GM10266 (cell line): ENCODE data around the gene PON3.

Source experiments
- DNase-seq: peaks from one replicate; pipeline ENCODE4 v3.0.0; 2012; ENCODE audit errors: extremely low spot score
- TF ChIP-seq, protein P1 (sequence below): IDR thresholded peaks from 2 replicates; pipeline ENCODE4 v1.5.1; 2012; ENCODE audit warnings: mild to moderate bottlenecking, low read depth; ENCODE audit not compliant: control insufficient read depth, insufficient read depth; ENCODE audit errors: missing control alignments

The PON3 gene

GRCh38 chr7:95427166-95427565, 31.0 kb upstream of the PON3 start:
- TF ChIP-seq, protein P1, sequence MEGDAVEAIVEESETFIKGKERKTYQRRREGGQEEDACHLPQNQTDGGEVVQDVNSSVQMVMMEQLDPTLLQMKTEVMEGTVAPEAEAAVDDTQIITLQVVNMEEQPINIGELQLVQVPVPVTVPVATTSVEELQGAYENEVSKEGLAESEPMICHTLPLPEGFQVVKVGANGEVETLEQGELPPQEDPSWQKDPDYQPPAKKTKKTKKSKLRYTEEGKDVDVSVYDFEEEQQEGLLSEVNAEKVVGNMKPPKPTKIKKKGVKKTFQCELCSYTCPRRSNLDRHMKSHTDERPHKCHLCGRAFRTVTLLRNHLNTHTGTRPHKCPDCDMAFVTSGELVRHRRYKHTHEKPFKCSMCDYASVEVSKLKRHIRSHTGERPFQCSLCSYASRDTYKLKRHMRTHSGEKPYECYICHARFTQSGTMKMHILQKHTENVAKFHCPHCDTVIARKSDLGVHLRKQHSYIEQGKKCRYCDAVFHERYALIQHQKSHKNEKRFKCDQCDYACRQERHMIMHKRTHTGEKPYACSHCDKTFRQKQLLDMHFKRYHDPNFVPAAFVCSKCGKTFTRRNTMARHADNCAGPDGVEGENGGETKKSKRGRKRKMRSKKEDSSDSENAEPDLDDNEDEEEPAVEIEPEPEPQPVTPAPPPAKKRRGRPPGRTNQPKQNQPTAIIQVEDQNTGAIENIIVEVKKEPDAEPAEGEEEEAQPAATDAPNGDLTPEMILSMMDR = no peak
- no peak for DNase-seq

DNA sequence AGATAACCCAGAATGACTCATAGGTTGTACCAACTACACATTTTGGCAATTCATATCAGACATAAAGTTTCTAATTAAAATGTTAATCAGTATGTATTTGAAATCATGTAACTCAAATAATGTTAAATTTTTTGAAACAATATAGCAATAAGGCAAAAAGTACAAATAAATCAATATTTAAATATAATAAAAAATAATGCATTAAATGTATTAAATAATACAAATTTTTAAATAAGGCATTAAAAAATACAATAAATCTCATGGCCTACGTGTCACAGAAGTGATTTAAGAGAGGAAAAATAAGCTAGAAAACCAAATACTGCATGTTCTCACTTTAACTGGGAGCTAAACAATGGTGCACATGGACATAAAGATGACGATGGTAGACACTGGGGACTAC, 29.5 kb upstream of the PON3 start:
- TF ChIP-seq, protein P1 = no peak
- no peak for DNase-seq

- TF ChIP-seq, protein P1 = no peak
- no peak for DNase-seq
Observed at GRCh38 chr7:95424716-95425115, 28.5 kb upstream of the PON3 start.

- TF ChIP-seq, protein P1 = no peak
- no peak for DNase-seq
Observed at GRCh38 chr7:95421847-95422444, 25.8 kb upstream of the PON3 start.

DNA sequence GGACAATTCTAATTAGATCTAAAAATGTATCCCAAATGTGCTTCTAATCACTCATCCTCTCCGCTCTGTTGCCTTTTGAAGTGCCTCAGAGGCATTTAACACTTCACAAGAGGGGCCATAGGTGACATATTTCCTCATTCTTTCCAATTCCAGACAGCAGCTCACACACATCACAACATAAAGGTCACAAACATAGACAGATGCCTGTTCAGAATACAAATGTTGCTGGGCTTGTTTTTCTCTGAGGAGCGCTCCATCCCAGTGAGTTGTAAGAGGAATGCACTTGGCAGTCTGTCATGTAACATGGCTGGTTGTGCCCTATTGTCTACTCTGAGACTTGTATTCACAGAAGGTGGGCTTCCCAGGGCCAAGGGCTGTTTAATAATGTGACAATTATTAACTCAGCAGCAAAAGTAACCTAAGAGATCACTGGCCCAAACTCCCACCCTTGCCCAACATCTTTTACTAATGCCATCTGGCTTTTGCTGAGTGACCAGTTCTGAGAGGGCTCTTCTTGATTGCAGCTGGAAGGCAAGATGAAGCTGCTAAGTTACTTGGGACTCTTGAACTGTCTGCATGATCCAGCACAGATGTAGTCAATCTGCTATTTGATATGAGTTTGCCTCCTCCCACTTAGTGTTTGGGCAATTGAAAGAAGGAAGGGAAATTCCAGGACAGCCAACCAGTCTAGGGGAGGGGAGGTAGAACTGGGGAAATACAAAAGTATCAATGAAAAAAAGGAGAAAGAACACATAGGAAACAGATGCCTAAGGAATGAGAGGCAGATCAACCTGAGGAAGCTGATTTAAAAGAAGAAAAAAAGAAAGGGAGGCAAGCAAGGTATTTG, 25.0 kb upstream of the PON3 start:
- no peak for DNase-seq

DNA sequence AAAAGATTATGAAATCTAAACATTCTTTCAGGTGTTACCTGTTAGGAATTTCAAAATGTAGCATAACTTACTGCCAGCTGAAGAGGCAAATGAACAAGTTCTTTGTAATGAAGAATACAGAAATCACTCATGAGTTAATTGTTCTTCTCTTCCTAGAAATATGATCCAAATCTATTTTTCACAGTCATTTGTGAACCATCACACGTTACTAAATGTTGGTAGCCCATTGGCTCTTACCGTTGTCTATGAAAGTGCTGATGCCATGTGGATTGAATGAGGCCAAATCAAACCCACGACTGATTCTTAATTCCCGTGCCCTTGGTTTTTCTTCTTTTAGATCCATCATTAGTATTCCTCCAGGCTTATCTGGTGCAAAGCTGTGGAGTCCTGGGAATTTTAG, 15.9 kb upstream of the PON3 start:
- DNase-seq = no peak
- TF ChIP-seq, protein P1 = no peak

More for the DNA sequence above, 25.0 kb upstream of the PON3 start:
- TF ChIP-seq, protein P1 = no peak

DNA sequence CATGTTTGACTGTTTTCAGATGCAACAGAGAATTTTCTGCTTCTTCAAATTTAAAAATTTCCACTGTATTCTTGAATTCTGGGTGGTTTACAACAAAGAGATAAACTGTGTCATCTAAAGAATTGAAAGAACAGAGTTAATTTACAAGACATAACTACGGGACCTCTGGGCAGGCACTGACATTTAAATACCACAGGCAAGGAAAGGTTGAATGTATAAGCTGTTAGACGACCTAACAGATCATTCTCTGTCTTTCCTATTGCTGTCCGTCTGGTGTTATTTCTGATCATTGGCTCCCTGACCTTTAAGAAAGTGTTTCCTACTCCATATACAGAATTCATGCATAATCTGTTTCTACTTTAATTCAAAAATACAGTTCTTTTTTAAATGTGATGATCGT, 15.5 kb upstream of the PON3 start:
- DNase-seq = no peak
- TF ChIP-seq, protein P1 = no peak
